IMR-90 (cell line): Measurements from ENCODE around the gene AP2A1. TPM values are rescaled to one million over a fixed set of nuclear protein-coding genes. Genes with fewer than 3 reads are reported as not detected.
A peak's percentile ranks its signal among the peaks of the same experiment; 100 is the strongest.
"Not testable (repeated sequence)": the region's sequence is repeated elsewhere in the genome, so short reads cannot be mapped to it uniquely, and the experiment has no call there.

Source experiments
- ATAC-seq: fragments of 200-7000 bp; cut with Tn5 transposase; 2 replicates; pipeline ENCODE4 v1.9.1; 2020; ENCODE audit warnings: low read depth, mild to moderate bottlenecking, moderate library complexity
- BruUV-seq: library from RNA; stranded (reverse); fragments of 400-500 nt; replicated peaks from 2 replicates; lab custom pipeline; 2021; lab: Mats Ljungman, UMichigan
- CTCF ChIA-PET: fragments of 300-600 bp; formaldehyde crosslinking; extraction: SDS; loops from one replicate; lab custom pipeline; 2021; ENCODE audit warnings: antibody characterized with exemption; lab: Yijun Ruan, JAX
- POLR2A ChIA-PET: fragments of 300-600 bp; sonication (Branson Sonifier 250); formaldehyde crosslinking; loops from one replicate; lab custom pipeline; 2022; ENCODE audit warnings: antibody characterized with exemption; ENCODE audit not compliant: unreplicated experiment; lab: Charles Lee
- DNase-seq: peaks from one replicate; pipeline ENCODE4 v3.0.0; 2013
- H2AFZ ChIP-seq: replicated peaks from 2 replicates; pipeline ENCODE3; 2013; ENCODE audit warnings: low read length, mild to moderate bottlenecking; ENCODE audit not compliant: poor library complexity
- H2AK5ac ChIP-seq: 2 replicates; pipeline ENCODE4 v1.6.1; 2013; ENCODE audit warnings: low read depth, low read length, inconsistent platforms
- H2AK9ac ChIP-seq: replicated peaks from 2 replicates; pipeline ENCODE3; 2013; ENCODE audit warnings: mild to moderate bottlenecking, low read depth, low read length, moderate library complexity; ENCODE audit not compliant: poor library complexity
- H2BK120ac ChIP-seq: 2 replicates; pipeline ENCODE4 v1.6.1; 2013; ENCODE audit warnings: low read depth, low read length, inconsistent platforms
- H2BK15ac ChIP-seq: 3 replicates; pipeline ENCODE4 v1.6.1; 2013; ENCODE audit warnings: low read depth, low read length, inconsistent platforms
- H2BK20ac ChIP-seq: 2 replicates; pipeline ENCODE4 v1.6.1; 2013; ENCODE audit warnings: low read depth, mild to moderate bottlenecking, inconsistent platforms, low read length, moderate library complexity
- H2BK5ac ChIP-seq: 2 replicates; pipeline ENCODE4 v1.6.1; 2013; ENCODE audit warnings: mild to moderate bottlenecking, low read depth, low read length, inconsistent platforms; ENCODE audit not compliant: poor library complexity, severe bottlenecking
- H3K14ac ChIP-seq: replicated peaks from 2 replicates; pipeline ENCODE4 v1.6.1; 2013; ENCODE audit warnings: low read depth, low read length, inconsistent platforms
- H3K18ac ChIP-seq: 2 replicates; pipeline ENCODE4 v1.6.1; 2013; ENCODE audit warnings: low read depth, low read length, control low read depth
- H3K23ac ChIP-seq: 2 replicates; pipeline ENCODE4 v1.6.1; 2013; ENCODE audit warnings: low read depth, low read length, inconsistent platforms
- H3K27ac ChIP-seq: 2 replicates; pipeline ENCODE4 v1.5.1; 2013; ENCODE audit warnings: mild to moderate bottlenecking, control low read depth, low read length; ENCODE audit not compliant: insufficient read depth
- H3K27me3 ChIP-seq: 2 replicates; pipeline ENCODE4 v1.6.1; 2013; ENCODE audit warnings: low read length; ENCODE audit not compliant: control insufficient read depth, insufficient read depth
- H3K36me3 ChIP-seq: 2 replicates; pipeline ENCODE4 v1.6.1; 2013; ENCODE audit warnings: low read length, mixed read lengths; ENCODE audit not compliant: control insufficient read depth, insufficient read depth
- H3K4ac ChIP-seq: 2 replicates; pipeline ENCODE4 v1.6.1; 2013; ENCODE audit warnings: low read depth, low read length, inconsistent platforms
- H3K4me1 ChIP-seq: 2 replicates; pipeline ENCODE4 v1.6.1; 2013; ENCODE audit warnings: low read length, mixed read lengths; ENCODE audit not compliant: control insufficient read depth, insufficient read depth
- H3K4me2 ChIP-seq: 2 replicates; pipeline ENCODE4 v1.6.1; 2013; ENCODE audit warnings: low read depth, mild to moderate bottlenecking, control low read depth, low read length, moderate library complexity
- H3K4me3 ChIP-seq: 2 replicates; pipeline ENCODE4 v1.5.1; 2013; ENCODE audit warnings: low read depth, mild to moderate bottlenecking, control low read depth, low read length, moderate library complexity; ENCODE audit not compliant: insufficient read depth
- H3K56ac ChIP-seq: 2 replicates; pipeline ENCODE4 v1.6.1; 2013; ENCODE audit warnings: low read length, inconsistent platforms; ENCODE audit not compliant: insufficient read depth; ENCODE audit errors: extremely low read depth
- H3K79me1 ChIP-seq, 2 experiments: 2 replicates each; pipeline ENCODE4 v1.6.1; 2013; ENCODE audit warnings: low read length in 2 of 2, inconsistent platforms in 1 of 2, low read depth in 1 of 2
- H3K9ac ChIP-seq: 2 replicates; pipeline ENCODE4 v1.6.1; 2013; ENCODE audit warnings: low read depth, low read length, control low read depth
- H3K9me1 ChIP-seq: 2 replicates; pipeline ENCODE4 v1.6.1; 2013; ENCODE audit warnings: low read length, inconsistent platforms; ENCODE audit not compliant: insufficient read depth
- H3K9me3 ChIP-seq: 2 replicates; pipeline ENCODE4 v1.6.1; 2013; ENCODE audit warnings: low read length; ENCODE audit not compliant: control insufficient read depth, insufficient read depth
- H4K20me1 ChIP-seq: 2 replicates; pipeline ENCODE4 v1.6.1; 2013; ENCODE audit warnings: low read length, inconsistent platforms; ENCODE audit not compliant: insufficient read depth
- H4K5ac ChIP-seq: 2 replicates; pipeline ENCODE4 v1.6.1; 2013; ENCODE audit warnings: mild to moderate bottlenecking, low read depth, low read length, control low read depth
- H4K8ac ChIP-seq, 2 experiments: 2 replicates each; pipeline ENCODE4 v1.6.1; 2013; ENCODE audit warnings: low read depth in 2 of 2, low read length in 2 of 2, control low read depth in 1 of 2, inconsistent platforms in 1 of 2
- H4K91ac ChIP-seq: 2 replicates; pipeline ENCODE4 v1.6.1; 2013; ENCODE audit warnings: low read depth, low read length, inconsistent platforms; ENCODE audit not compliant: insufficient read depth
- WGBS, 2 experiments: methylation state at CpG; one replicate each; pipeline versions ENCODE4 v1.1.5 to v1.1.7; 2013; ENCODE audit warnings: missing lambda C conversion rate in 2 of 2; ENCODE audit not compliant: insufficient read length in 1 of 2; ENCODE audit errors: extremely low coverage in 2 of 2; 5-methylcytosine and 5-hydroxymethylcytosine counted together
- dilution Hi-C: fragments of 300-500 bp; cut with HindIII; formaldehyde crosslinking; loops from one replicate; pipeline ENCODE4 v1.14.3; 2018; ENCODE audit warnings: low sequenced_read_pairs; ENCODE audit not compliant: unreplicated experiment
- in situ Hi-C: fragments of 300-500 bp; cut with MboI; formaldehyde crosslinking; loops from 3 replicates; pipeline ENCODE4 v1.14.3; 2019; ENCODE audit warnings: low sequenced_read_pairs, inconsistent platforms, mixed read lengths
- intact Hi-C: fragments of 100-400 bp; cut with micrococcal nuclease; formaldehyde crosslinking; loops from 2 replicates; pipeline ENCODE4 v1.10.0; 2022
- polyA plus RNA-seq, 3 experiments: library from polyadenylated mRNA; depleted of rRNA; stranded (reverse); fragments of >200 nt; gene quantifications; 2 replicates each; pipeline ENCODE4 v1.2.3, GENCODE V29; 2012; ENCODE audit warnings: low replicate concordance in 1 of 3
- total RNA-seq: library from RNA; depleted of rRNA; stranded (reverse); fragments of >200 nt; gene quantifications from 2 replicates; pipeline ENCODE4 v1.2.3, GENCODE V29; 2012
- TF ChIP-seq, protein P1 (sequence below): fragments of 150-350 bp; IDR thresholded peaks from 2 replicates; pipeline ENCODE4 v1.6.1; 2016; ENCODE audit warnings: low read depth, mild to moderate bottlenecking, low read length, moderate library complexity, borderline replicate concordance

The AP2A1 gene
- total and polyA plus RNA-seq, 2 of the 4 experiments (the other 2 are of a cell fraction) = 40.7 to 122 TPM

DNA sequence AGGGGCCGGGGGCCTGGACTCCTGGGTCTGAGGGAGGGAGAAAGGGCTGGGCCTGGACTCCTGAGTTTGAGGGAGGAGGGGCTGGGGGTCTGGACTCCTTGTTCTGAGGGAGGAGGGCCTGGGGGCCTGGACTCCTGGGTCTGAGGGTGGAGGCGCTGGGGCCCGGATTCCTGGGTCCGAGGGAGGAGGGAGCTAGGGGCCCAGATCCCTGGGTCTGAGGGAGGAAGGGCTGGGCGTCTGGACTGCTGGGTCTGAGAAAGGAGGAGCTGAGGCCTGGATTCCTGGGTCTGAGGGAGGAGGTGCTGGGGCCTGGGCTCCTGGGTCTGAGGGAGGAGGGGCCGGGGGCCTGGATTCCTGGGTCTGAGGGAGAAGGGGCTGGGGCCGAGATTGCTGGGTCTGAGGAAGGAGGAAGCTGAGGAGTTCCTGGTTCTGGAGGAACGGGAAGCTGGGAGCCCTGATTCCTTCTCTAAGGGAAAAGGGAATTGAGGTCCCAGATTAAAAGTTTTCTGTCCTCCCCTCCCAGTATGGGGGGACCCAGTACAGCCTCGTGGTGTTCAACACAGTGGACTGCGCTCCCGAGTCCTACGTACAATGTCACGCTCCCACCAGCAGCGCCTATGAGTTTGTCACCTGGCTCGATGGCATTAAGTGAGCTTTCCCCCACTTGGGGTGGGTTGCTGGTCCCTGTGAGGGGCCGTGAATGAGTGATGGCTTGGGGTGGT lies 52.0 kb downstream of the AP2A1 start (continued):
- TF ChIP-seq, protein P1, sequence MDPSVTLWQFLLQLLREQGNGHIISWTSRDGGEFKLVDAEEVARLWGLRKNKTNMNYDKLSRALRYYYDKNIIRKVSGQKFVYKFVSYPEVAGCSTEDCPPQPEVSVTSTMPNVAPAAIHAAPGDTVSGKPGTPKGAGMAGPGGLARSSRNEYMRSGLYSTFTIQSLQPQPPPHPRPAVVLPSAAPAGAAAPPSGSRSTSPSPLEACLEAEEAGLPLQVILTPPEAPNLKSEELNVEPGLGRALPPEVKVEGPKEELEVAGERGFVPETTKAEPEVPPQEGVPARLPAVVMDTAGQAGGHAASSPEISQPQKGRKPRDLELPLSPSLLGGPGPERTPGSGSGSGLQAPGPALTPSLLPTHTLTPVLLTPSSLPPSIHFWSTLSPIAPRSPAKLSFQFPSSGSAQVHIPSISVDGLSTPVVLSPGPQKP = no peak

DNA sequence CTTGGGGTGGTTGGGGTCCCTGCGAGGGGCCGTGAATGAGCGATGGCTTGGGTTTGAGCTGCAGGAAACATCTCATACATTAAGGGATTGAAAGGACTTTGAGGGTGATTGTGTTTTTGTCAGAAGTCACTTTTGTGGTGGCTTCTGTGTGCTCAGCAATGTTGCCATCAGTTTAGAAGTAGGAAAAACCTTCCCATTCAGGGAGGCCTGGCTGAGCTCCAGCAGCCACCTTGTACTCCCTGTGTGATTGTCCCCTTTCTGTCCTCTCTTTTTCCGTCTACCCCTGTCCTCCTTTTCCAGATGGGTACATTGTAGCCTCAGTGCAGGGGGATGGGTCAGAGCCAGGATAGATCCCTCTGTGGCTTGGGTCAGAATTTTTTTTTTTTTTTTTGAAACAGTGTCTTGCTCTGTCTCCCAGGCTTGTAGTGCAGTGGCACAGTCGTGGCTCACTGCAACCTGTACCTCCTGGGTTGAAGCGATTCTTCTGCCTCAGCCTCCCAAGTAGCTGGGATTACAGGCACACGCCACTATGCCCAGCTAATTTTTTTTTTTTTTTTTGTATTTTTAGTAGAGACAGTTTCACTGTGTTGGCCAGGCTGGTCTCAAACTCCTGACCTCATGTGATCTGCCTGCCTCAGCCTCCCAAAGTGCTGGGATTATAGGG lies 52.8 kb downstream of the AP2A1 start:
- H4K5ac ChIP-seq, ATAC-seq, CTCF ChIA-PET, in situ Hi-C loops, H4K8ac ChIP-seq, H3K4me3 ChIP-seq, H3K9me1 ChIP-seq, DNase-seq, H3K9ac ChIP-seq, H3K56ac ChIP-seq, H2BK5ac ChIP-seq, H3K18ac ChIP-seq, H3K27ac ChIP-seq, H3K14ac ChIP-seq, H2AK5ac ChIP-seq, H2BK15ac ChIP-seq, H2BK120ac ChIP-seq, dilution Hi-C loops, POLR2A ChIA-PET, H2BK20ac ChIP-seq, H3K4ac ChIP-seq, H2AFZ ChIP-seq, H3K4me1 ChIP-seq, H3K9me3 ChIP-seq, H2AK9ac ChIP-seq, BruUV-seq, H4K91ac ChIP-seq, H3K27me3 ChIP-seq: not testable (repeated sequence)
- H3K4me2 ChIP-seq = peak overlapping the region; percentile 58; the same call in 1 of the 2 replicates
- intact Hi-C loops = loop anchor here (2.0 to 10.0 kb wide), 2 partner anchors 29 to 105 kb away; no protein-coding TSS in a partner anchor
- H3K36me3 ChIP-seq = peaks cover 11% of the 10 kb centered on the region
- H3K79me1 ChIP-seq = peaks cover 22 to 51% of the 10 kb centered on the region in 2 experiments
- WGBS, 2 experiments = no CpG with 5 or more reads among the region's 7 CpGs
- H4K20me1 ChIP-seq = peaks cover 12% of the 10 kb centered on the region; the same call in 1 of the 2 replicates
- peak overlapping the region; percentile 31; the same call in 1 of the 2 replicates for H3K23ac ChIP-seq
